ENCODE data around the gene ZBP1.

DNA sequence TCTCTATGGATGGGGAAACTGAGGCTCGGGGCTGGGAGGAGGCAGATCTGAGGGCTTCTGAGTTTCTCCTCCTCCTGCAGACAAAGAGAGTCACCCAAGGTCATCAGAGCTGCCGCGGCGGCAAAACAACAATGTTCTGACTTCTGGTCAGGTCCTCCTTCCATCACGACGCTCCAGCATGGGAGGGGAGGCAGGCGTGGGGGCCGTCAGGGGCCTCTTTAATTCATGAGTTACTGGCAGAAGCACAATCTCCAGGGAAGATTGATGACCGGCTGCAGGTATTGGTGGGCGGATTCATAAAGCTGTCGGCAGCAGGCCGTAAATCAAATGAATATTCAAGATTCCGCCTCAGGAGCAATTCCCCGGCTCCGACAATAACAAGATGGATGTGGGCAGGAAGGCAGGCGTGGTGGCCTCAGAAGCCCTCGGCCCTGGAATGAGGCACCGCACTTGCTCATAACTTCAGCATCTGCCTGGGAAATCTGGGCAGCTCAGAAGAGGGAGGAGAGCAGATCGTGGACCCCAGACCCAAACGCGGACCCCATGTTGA, 40.3 kb downstream of the ZBP1 start:
- TF ChIP-seq, protein P1, sequence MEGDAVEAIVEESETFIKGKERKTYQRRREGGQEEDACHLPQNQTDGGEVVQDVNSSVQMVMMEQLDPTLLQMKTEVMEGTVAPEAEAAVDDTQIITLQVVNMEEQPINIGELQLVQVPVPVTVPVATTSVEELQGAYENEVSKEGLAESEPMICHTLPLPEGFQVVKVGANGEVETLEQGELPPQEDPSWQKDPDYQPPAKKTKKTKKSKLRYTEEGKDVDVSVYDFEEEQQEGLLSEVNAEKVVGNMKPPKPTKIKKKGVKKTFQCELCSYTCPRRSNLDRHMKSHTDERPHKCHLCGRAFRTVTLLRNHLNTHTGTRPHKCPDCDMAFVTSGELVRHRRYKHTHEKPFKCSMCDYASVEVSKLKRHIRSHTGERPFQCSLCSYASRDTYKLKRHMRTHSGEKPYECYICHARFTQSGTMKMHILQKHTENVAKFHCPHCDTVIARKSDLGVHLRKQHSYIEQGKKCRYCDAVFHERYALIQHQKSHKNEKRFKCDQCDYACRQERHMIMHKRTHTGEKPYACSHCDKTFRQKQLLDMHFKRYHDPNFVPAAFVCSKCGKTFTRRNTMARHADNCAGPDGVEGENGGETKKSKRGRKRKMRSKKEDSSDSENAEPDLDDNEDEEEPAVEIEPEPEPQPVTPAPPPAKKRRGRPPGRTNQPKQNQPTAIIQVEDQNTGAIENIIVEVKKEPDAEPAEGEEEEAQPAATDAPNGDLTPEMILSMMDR (IDR thresholded peaks at IDR 0.05; ENCODE audit: low read depth, low read length): no peak
- TF ChIP-seq EZH2phosphoT487 (IDR thresholded peaks at IDR 0.05; ENCODE audit: low read depth): no peak
